Measurements from ENCODE around the gene TMEFF1. TPM values are rescaled to one million over a fixed set of nuclear protein-coding genes. Genes with fewer than 3 reads are reported as not detected.

Gene TMEFF1
- total RNA-seq, 1 experiment from 2014 or later = 3.3 TPM

GRCh38 chr9:100601216-100601615, 128.3 kb downstream of the TMEFF1 start:
- H4K20me1 ChIP-seq (ENCODE audit: insufficient read depth) = no peaks in the 10 kb centered on the region
- no peaks in the 10 kb centered on the region for H3K9me3 ChIP-seq (ENCODE audit: control insufficient read depth in 1 of 2, insufficient read depth in 1 of 2, low read depth in 1 of 2, low read length in 2 of 2)
- no TSS peak for BruUV-seq (replicated peaks)
- no peaks in the 10 kb centered on the region for H3K27me3 ChIP-seq (ENCODE audit: insufficient read depth, low read length)
- no peaks in the 10 kb centered on the region for H3K79me2 ChIP-seq (ENCODE audit: insufficient read depth, low read length)
- H3K36me3 ChIP-seq (ENCODE audit: control insufficient read depth in 1 of 2, insufficient read depth in 2 of 2, low read length in 2 of 2) = no peaks in the 10 kb centered on the region
- intact Hi-C loops (cut with micrococcal nuclease) = loop anchor here (5.0 kb wide), 1 partner anchor 796 kb away; the partner anchor contains the start of genes MRPL50 and ZNF189
- H3K27ac ChIP-seq (ENCODE audit: low read depth, low read length) = no peak overlapping the region
- H3K4me3 ChIP-seq (replicated peaks in 1 of 2; ENCODE audit: low read depth in 1 of 2, low read length in 2 of 2) = no peak overlapping the region
- RAD21 ChIA-PET (ENCODE audit: low non-redundant PET in 1 of 2, low total read pairs in 2 of 2, uncharacterized antibody in 2 of 2, unreplicated experiment in 2 of 2) = interaction anchor here (0.6 to 2.2 kb wide), 4 partner anchors 215 to 711 kb away, joined by 3 to 16 read pairs (median 6); no protein-coding TSS in a partner anchor
- H3K4me1 ChIP-seq (ENCODE audit: control insufficient read depth in 1 of 2, insufficient read depth in 2 of 2, low read length in 2 of 2) = peaks cover 12 to 25% of the 10 kb centered on the region in 2 experiments
- no peaks in the 10 kb centered on the region for H3K9me2 ChIP-seq (ENCODE audit: insufficient read depth)
- ATAC-seq = peak; percentile 65
- DNase-seq (ENCODE audit: low read depth, low spot score) = peak; percentile 61
- H3K9ac ChIP-seq (ENCODE audit: low read length) = no peak overlapping the region
- POLR2A ChIA-PET = interaction anchor here (1.5 kb wide), 1 partner anchor 710 kb away, joined by 8 read pairs; no protein-coding TSS in a partner anchor
- H2AFZ ChIP-seq (ENCODE audit: low read depth, low read length, poor library complexity, severe bottlenecking) = peak overlapping the region; percentile 87
- H3K4me2 ChIP-seq (ENCODE audit: low read length) = no peak overlapping the region
- CTCF ChIA-PET = interaction anchor here (0.8 to 4.9 kb wide), 16 partner anchors 9 to 1438 kb away, joined by 3 to 152 read pairs (median 6); no protein-coding TSS in a partner anchor
- TF ChIP-seq POLR2AphosphoS5 (IDR thresholded peaks at IDR 0.05; ENCODE audit: low read depth, low read length) (no peak), ZNF274 (IDR thresholded peaks at IDR 0.05; ENCODE audit: low read depth, low read length) (no peak), SIN3A (IDR thresholded peaks at IDR 0.05; ENCODE audit: low read depth) (no peak), POLR2A (IDR thresholded peaks at IDR 0.05; ENCODE audit: borderline replicate concordance, extremely low read depth, insufficient read depth, insufficient read length) (no peak), EGR1 (IDR thresholded peaks at IDR 0.05; ENCODE audit: low read depth) (no peak), YY1 (IDR thresholded peaks at IDR 0.05; ENCODE audit: extremely low read depth, insufficient replicate concordance, low read depth, low read length) (no peak), MAX (IDR thresholded peaks at IDR 0.05) (no peak), ZBTB33 (IDR thresholded peaks at IDR 0.05; ENCODE audit: extremely low read depth, insufficient replicate concordance, low read length) (no peak), SRF (IDR thresholded peaks at IDR 0.05; ENCODE audit: low read depth) (peak; percentile 80), TCF7L2 (IDR thresholded peaks at IDR 0.05; ENCODE audit: borderline replicate concordance, extremely low read depth, insufficient read depth, insufficient read length) (no peak), FOSL1 (IDR thresholded peaks at IDR 0.05; ENCODE audit: low read depth) (no peak), CEBPB (IDR thresholded peaks at IDR 0.05; ENCODE audit: low read depth) (no peak), ELF1 (IDR thresholded peaks at IDR 0.05; ENCODE audit: borderline replicate concordance, low read depth) (no peak), SP1 (IDR thresholded peaks at IDR 0.05; ENCODE audit: low read depth) (no peak), ZFX (IDR thresholded peaks at IDR 0.05) (no peak), RAD21 (IDR thresholded peaks at IDR 0.05; ENCODE audit: low read depth) (peak; percentile 66), CBX3 (IDR thresholded peaks at IDR 0.05; ENCODE audit: low read depth) (no peak), ATF3 (IDR thresholded peaks at IDR 0.05) (no peak), EZH2 (IDR thresholded peaks at IDR 0.05) (no peak)
- TF ChIP-seq, protein P1, sequence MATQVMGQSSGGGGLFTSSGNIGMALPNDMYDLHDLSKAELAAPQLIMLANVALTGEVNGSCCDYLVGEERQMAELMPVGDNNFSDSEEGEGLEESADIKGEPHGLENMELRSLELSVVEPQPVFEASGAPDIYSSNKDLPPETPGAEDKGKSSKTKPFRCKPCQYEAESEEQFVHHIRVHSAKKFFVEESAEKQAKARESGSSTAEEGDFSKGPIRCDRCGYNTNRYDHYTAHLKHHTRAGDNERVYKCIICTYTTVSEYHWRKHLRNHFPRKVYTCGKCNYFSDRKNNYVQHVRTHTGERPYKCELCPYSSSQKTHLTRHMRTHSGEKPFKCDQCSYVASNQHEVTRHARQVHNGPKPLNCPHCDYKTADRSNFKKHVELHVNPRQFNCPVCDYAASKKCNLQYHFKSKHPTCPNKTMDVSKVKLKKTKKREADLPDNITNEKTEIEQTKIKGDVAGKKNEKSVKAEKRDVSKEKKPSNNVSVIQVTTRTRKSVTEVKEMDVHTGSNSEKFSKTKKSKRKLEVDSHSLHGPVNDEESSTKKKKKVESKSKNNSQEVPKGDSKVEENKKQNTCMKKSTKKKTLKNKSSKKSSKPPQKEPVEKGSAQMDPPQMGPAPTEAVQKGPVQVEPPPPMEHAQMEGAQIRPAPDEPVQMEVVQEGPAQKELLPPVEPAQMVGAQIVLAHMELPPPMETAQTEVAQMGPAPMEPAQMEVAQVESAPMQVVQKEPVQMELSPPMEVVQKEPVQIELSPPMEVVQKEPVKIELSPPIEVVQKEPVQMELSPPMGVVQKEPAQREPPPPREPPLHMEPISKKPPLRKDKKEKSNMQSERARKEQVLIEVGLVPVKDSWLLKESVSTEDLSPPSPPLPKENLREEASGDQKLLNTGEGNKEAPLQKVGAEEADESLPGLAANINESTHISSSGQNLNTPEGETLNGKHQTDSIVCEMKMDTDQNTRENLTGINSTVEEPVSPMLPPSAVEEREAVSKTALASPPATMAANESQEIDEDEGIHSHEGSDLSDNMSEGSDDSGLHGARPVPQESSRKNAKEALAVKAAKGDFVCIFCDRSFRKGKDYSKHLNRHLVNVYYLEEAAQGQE (IDR thresholded peaks at IDR 0.05; ENCODE audit: low read depth) = no peak
- TF ChIP-seq, protein P2, sequence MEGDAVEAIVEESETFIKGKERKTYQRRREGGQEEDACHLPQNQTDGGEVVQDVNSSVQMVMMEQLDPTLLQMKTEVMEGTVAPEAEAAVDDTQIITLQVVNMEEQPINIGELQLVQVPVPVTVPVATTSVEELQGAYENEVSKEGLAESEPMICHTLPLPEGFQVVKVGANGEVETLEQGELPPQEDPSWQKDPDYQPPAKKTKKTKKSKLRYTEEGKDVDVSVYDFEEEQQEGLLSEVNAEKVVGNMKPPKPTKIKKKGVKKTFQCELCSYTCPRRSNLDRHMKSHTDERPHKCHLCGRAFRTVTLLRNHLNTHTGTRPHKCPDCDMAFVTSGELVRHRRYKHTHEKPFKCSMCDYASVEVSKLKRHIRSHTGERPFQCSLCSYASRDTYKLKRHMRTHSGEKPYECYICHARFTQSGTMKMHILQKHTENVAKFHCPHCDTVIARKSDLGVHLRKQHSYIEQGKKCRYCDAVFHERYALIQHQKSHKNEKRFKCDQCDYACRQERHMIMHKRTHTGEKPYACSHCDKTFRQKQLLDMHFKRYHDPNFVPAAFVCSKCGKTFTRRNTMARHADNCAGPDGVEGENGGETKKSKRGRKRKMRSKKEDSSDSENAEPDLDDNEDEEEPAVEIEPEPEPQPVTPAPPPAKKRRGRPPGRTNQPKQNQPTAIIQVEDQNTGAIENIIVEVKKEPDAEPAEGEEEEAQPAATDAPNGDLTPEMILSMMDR (IDR thresholded peaks at IDR 0.05 in 2 of 3, conservative IDR thresholded peaks at IDR 0.05 in 1 of 3; ENCODE audit: borderline replicate concordance in 1 of 3, insufficient read depth in 1 of 3, low read depth in 2 of 3, low read length in 2 of 3) = peak; percentile 54 to 83 (median 77); a peak in 5 of 6 replicates

All from HCT116 (cell line).